ENCODE measurements around the gene CDH15. TPM values are rescaled to one million over a fixed set of nuclear protein-coding genes. Genes with fewer than 3 reads are reported as not detected.
A peak's percentile ranks its signal among the peaks of the same experiment; 100 is the strongest.

The CDH15 gene
- total RNA-seq, 1 experiment from 2014 or later, result 3.8 TPM

GRCh38 chr16:89187032-89187769 lies 15.7 kb downstream of the CDH15 start:
- Histone ChIP-seq H3K9ac (ENCODE audit: low read length) (no peak overlapping the region), H3K79me2 (ENCODE audit: insufficient read depth, low read length) (no peaks in the 10 kb centered on the region), H3K9me3 (ENCODE audit: control insufficient read depth in 1 of 2, insufficient read depth in 1 of 2, low read depth in 1 of 2, low read length in 2 of 2) (no peaks in the 10 kb centered on the region), H3K4me1 (ENCODE audit: control insufficient read depth in 1 of 2, insufficient read depth in 2 of 2, low read length in 2 of 2) (peaks cover 0 to 22% of the 10 kb centered on the region in 2 experiments; a peak in 2 of 4 replicates), H3K4me2 (ENCODE audit: low read length) (peak overlapping the region; percentile 12), H3K36me3 (ENCODE audit: control insufficient read depth in 1 of 2, insufficient read depth in 2 of 2, low read length in 2 of 2) (no peaks in the 10 kb centered on the region), H3K4me3 (replicated peaks in 1 of 2; ENCODE audit: low read depth in 1 of 2, low read length in 2 of 2) (no peak overlapping the region), H3K9me2 (ENCODE audit: insufficient read depth) (no peaks in the 10 kb centered on the region), H3K27me3 (ENCODE audit: insufficient read depth, low read length) (no peaks in the 10 kb centered on the region), H3K27ac (ENCODE audit: low read depth, low read length) (no peak overlapping the region; the same call in 1 of the 2 replicates), H2AFZ (ENCODE audit: low read depth, low read length, poor library complexity, severe bottlenecking) (no peak overlapping the region), H4K20me1 (ENCODE audit: insufficient read depth) (no peaks in the 10 kb centered on the region)
- ATAC-seq (peak; percentile 57), DNase-seq (ENCODE audit: low read depth, low spot score) (no peak)
- RAD21 ChIA-PET (ENCODE audit: low non-redundant PET in 1 of 2, low total read pairs in 2 of 2, uncharacterized antibody in 2 of 2, unreplicated experiment in 2 of 2), result no interaction called here
- no TSS peak for BruUV-seq (replicated peaks)
- CTCF ChIA-PET, result interaction anchor here (0.9 kb wide), 1 partner anchor 16 kb away, joined by 4 read pairs; the partner anchor contains the start of gene CDH15
- POLR2A ChIA-PET, result no interaction called here
- intact Hi-C loops (cut with micrococcal nuclease), result no loop called here
- no peak for TF ChIP-seq CTCF (IDR thresholded peaks at IDR 0.05 in 2 of 3, conservative IDR thresholded peaks at IDR 0.05 in 1 of 3; ENCODE audit: borderline replicate concordance in 1 of 3, insufficient read depth in 1 of 3, low read depth in 2 of 3, low read length in 2 of 3)
- no peak for TF ChIP-seq ATF3 (IDR thresholded peaks at IDR 0.05)
- TF ChIP-seq FOSL1 (IDR thresholded peaks at IDR 0.05; ENCODE audit: low read depth), result no peak
- no peak for TF ChIP-seq RAD21 (IDR thresholded peaks at IDR 0.05; ENCODE audit: low read depth)
- TF ChIP-seq JUND (IDR thresholded peaks at IDR 0.05), result no peak
- TF ChIP-seq REST (IDR thresholded peaks at IDR 0.05; ENCODE audit: low read depth), result no peak
- TF ChIP-seq EZH2phosphoT487 (IDR thresholded peaks at IDR 0.05; ENCODE audit: borderline replicate concordance), result no peak
- no peak for TF ChIP-seq YY1 (IDR thresholded peaks at IDR 0.05; ENCODE audit: extremely low read depth, insufficient replicate concordance, low read depth, low read length)
- TF ChIP-seq SRF (IDR thresholded peaks at IDR 0.05; ENCODE audit: low read depth), result no peak
- TF ChIP-seq ELF1 (IDR thresholded peaks at IDR 0.05; ENCODE audit: borderline replicate concordance, low read depth), result no peak
- no peak for TF ChIP-seq ZFX (IDR thresholded peaks at IDR 0.05)
- no peak for TF ChIP-seq SP1 (IDR thresholded peaks at IDR 0.05; ENCODE audit: low read depth)

All from HCT116 (cell line).